ENCODE results near the gene TMEFF1.
A peak's percentile ranks its signal among the peaks of the same experiment; 100 is the strongest.
"Not testable (repeated sequence)": the region's sequence is repeated elsewhere in the genome, so short reads cannot be mapped to it uniquely, and the experiment has no call there.

The TMEFF1 gene

GRCh38 chr9:100498592-100498991 is 25.6 kb downstream of the TMEFF1 start:
- FAIRE-seq = peak; percentile 9

GRCh38 chr9:100499460-100499859 is 26.5 kb downstream of the TMEFF1 start:
- no peak for FAIRE-seq

GRCh38 chr9:100499866-100500265 is 26.9 kb downstream of the TMEFF1 start:
- FAIRE-seq = no peak

GRCh38 chr9:100505564-100506159 is 32.7 kb downstream of the TMEFF1 start:
- FAIRE-seq = no peak

- not testable (repeated sequence) for FAIRE-seq
Measured at GRCh38 chr9:100507350-100507749, 34.4 kb downstream of the TMEFF1 start.

- FAIRE-seq = no peak
Measured at GRCh38 chr9:100511205-100511604, 38.3 kb downstream of the TMEFF1 start.

GRCh38 chr9:100515578-100516494 is 42.9 kb downstream of the TMEFF1 start:
- no peak for FAIRE-seq

GRCh38 chr9:100521282-100521681 is 48.3 kb downstream of the TMEFF1 start:
- FAIRE-seq = no peak

GRCh38 chr9:100525563-100525962 is 52.6 kb downstream of the TMEFF1 start:
- no peak for FAIRE-seq

- not testable (repeated sequence) for FAIRE-seq
Measured at GRCh38 chr9:100527180-100527794, 54.3 kb downstream of the TMEFF1 start.

GRCh38 chr9:100534401-100534800 is 61.5 kb downstream of the TMEFF1 start:
- no peak for FAIRE-seq

GRCh38 chr9:100540327-100540726 is 67.4 kb downstream of the TMEFF1 start:
- FAIRE-seq = no peak

- FAIRE-seq = no peak
Measured at GRCh38 chr9:100549048-100549447, 76.1 kb downstream of the TMEFF1 start.

- no peak for FAIRE-seq
Measured at GRCh38 chr9:100554935-100555401, 82.0 kb downstream of the TMEFF1 start.

- no peak for FAIRE-seq
Measured at GRCh38 chr9:100555471-100555870, 82.5 kb downstream of the TMEFF1 start.

- FAIRE-seq = no peak
Measured at GRCh38 chr9:100557053-100557452, 84.1 kb downstream of the TMEFF1 start.

- FAIRE-seq = no peak
Measured at GRCh38 chr9:100561256-100561655, 88.3 kb downstream of the TMEFF1 start.

GRCh38 chr9:100567856-100568255 is 94.9 kb downstream of the TMEFF1 start:
- no peak for FAIRE-seq

- FAIRE-seq = no peak
Measured at GRCh38 chr9:100573655-100574260, 100.8 kb downstream of the TMEFF1 start.

- FAIRE-seq = no peak
Measured at GRCh38 chr9:100575006-100575405, 102.1 kb downstream of the TMEFF1 start.

- no peak for FAIRE-seq
Measured at GRCh38 chr9:100575765-100576386, 102.9 kb downstream of the TMEFF1 start.

GRCh38 chr9:100577776-100578448 is 105.0 kb downstream of the TMEFF1 start, which contains the start of gene CAVIN4:
TSS of gene CAVIN4 (plus strand) at chr9:100578079. CDS start at chr9:100578144, 65 bp downstream.
- no peak for FAIRE-seq
